IgD-negative memory B cell (primary cell): ENCODE results near the gene ST14. TPM values are rescaled to one million over a fixed set of nuclear protein-coding genes. Genes with fewer than 3 reads are reported as not detected.
"Not testable (repeated sequence)": the region's sequence is repeated elsewhere in the genome, so short reads cannot be mapped to it uniquely, and the experiment has no call there.

Experiments
- H3K27ac Mint-ChIP-seq, 3 donors: one replicate each; pipeline ENCODE4 v1.8.0; 2020 to 2022; ENCODE audit warnings: mild to moderate bottlenecking in 3 of 3, mixed read lengths in 3 of 3, moderate library complexity in 1 of 3
- H3K27me3 Mint-ChIP-seq: one replicate; pipeline ENCODE4 v1.8.0; 2021; ENCODE audit warnings: mixed read lengths
- H3K36me3 Mint-ChIP-seq: one replicate; pipeline ENCODE4 v1.8.0; 2020; ENCODE audit warnings: mild to moderate bottlenecking, mixed read lengths
- H3K4me1 Mint-ChIP-seq, 3 donors: one replicate each; pipeline ENCODE4 v1.8.0; 2020 to 2022; ENCODE audit warnings: mixed read lengths in 3 of 3, mild to moderate bottlenecking in 1 of 3
- H3K4me3 Mint-ChIP-seq, 4 donors: one replicate each; pipeline ENCODE4 v1.8.0; 2020 to 2022; ENCODE audit warnings: mild to moderate bottlenecking in 4 of 4, mixed read lengths in 4 of 4, moderate library complexity in 3 of 4
- H3K9me3 Mint-ChIP-seq, 3 donors: one replicate each; pipeline ENCODE4 v1.8.0; 2020 to 2021; ENCODE audit warnings: mixed read lengths in 3 of 3, mild to moderate bottlenecking in 1 of 3
- polyA plus RNA-seq: library from polyadenylated mRNA; unstranded; fragments of 300-500 nt; fragmentation: Illumina TruSeq; gene quantifications from one replicate; pipeline ENCODE4 v1.2.3, GENCODE V29; 2021

The ST14 gene
- polyA plus RNA-seq, 1 donor from 2014 or later: 94.1 TPM

DNA sequence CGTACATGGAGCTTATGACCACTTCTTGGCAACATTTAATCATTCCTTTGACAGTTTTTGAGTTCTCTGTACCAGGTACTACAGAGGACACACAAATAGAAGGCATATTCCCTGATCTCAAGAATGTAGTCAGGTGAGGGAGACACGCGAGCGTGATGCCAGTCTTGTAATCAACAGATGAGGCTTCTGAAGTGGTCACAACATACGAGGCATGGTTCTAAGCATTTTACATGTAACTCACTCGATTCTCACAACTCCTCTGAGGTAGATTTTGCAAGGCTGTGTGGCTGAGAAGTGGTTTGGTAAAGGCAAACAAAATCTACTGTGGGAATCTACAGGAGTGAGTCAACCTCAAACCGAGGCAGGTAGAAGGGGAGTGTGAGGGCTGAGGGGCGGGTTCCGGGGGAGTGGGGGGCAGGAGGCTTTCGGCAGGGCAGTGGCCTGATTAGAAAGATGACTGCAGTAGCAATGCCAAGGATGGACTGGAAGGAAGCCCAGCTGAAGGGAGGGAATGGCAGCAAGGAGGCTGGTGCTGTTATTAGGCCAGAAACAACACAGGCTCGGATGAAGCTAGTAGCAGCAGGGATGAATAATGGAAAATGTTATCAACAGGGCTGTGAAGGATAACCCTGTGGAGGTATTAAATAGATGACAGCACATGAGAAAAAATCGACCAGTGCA, 63.8 kb downstream of the ST14 start:
- Mint-ChIP-seq H3K4me3 (no peak overlapping the region), H3K27ac (peak overlapping the region in 1 of 3 donors; percentile 73), H3K4me1 (peaks cover 4 to 5% (median 5%) of the 10 kb centered on the region in 3 donors), H3K27me3 (no peaks in the 10 kb centered on the region), H3K9me3 (no peaks in the 10 kb centered on the region), H3K36me3 (no peaks in the 10 kb centered on the region)

- Mint-ChIP-seq H3K4me1 (peaks cover 4 to 9% (median 5%) of the 10 kb centered on the region in 3 donors), H3K9me3 (no peaks in the 10 kb centered on the region), H3K4me3 (peak overlapping the region in 1 of 4 donors; percentile 65), H3K27me3 (no peaks in the 10 kb centered on the region), H3K36me3 (peaks cover 3% of the 10 kb centered on the region), H3K27ac (no peak overlapping the region)
Measured at GRCh38 chr11:130227373-130227772, 67.8 kb downstream of the ST14 start.

DNA sequence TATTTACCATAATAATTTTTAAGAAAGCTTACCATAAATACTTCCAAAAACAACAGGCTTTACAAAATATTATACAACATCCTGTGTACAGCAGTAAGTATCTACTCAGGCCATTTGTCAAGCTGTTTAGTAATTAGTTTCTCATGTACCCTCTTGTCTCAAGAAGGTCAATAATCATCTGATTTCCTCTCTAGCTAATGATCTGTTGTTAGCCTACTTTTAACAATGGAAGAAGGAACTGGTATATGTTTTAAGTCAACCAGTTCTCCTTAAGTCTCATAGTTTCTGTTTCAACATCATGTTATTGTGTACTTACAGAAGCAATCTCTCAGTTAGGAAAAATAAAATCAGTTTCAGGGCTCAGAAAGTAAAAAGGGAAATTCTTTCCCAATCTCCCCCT, 73.9 kb downstream of the ST14 start:
- not testable (repeated sequence) for H3K27ac Mint-ChIP-seq, H3K27me3 Mint-ChIP-seq, H3K9me3 Mint-ChIP-seq, H3K4me3 Mint-ChIP-seq, H3K36me3 Mint-ChIP-seq
- H3K4me1 Mint-ChIP-seq: peaks cover 4 to 14% (median 7%) of the 10 kb centered on the region in 3 donors

- H3K27ac Mint-ChIP-seq: peak overlapping the region in 1 of 3 donors; percentile 10
- H3K4me3 Mint-ChIP-seq, H3K9me3 Mint-ChIP-seq, H3K36me3 Mint-ChIP-seq, H3K27me3 Mint-ChIP-seq: not testable (repeated sequence)
- H3K4me1 Mint-ChIP-seq: peaks cover 6 to 16% (median 7%) of the 10 kb centered on the region in 3 donors
Measured at GRCh38 chr11:130233888-130234287, 74.3 kb downstream of the ST14 start.

DNA sequence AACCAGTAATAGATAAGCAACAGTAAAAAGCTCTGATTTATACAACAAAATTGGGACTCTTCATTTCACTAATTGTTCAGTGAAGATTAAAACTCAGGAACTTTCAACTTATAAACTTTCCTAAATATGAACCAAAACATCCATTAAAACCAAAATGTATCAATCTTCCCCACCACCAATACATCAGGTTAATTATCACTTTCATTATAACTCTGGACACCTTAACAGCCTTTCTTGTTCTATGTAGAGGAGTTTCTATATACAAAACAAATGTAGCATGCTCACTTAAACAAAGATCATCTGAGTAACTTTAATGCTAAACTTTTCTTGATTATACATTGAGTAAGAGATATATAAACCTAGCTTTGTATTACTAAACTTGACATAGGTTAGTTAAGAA, 74.7 kb downstream of the ST14 start:
- Mint-ChIP-seq H3K36me3 (peaks cover 6% of the 10 kb centered on the region), H3K27me3 (no peaks in the 10 kb centered on the region), H3K4me3 (no peak overlapping the region), H3K4me1 (peaks cover 5 to 18% (median 5%) of the 10 kb centered on the region in 3 donors), H3K27ac (peak overlapping the region in 1 of 3 donors; percentile 10), H3K9me3 (no peaks in the 10 kb centered on the region)

DNA sequence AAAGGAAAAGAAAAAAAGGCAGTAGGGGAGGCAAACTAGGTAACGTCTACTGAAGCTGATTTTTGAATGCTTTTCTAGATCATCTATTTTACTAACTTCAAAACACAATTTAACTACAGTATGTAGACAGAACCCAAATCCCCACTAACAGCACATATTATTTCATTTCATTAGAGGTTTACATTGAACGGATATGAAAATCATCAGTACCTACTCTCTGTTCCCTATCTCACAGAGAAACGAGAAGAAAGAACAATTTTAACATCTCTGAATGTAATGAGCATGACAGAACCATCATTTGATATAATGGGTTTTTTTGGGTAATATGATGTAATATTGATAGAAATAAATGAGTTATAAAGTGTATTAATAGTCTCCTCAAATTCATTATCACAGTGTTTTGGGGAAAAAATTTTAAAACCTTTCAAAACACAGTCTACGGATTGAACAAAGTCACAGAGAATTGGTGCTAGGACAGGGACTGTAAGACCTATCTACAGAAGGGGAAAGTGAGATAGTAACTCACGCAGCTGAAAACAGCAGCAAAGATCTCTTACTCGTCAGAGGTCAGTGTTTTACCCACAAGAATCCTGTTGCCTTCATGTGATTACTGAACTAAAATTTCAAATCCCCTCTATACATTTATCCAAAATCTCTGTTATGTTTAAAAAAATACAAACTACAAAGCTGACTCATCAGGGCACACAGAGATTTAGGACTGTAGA, 77.9 kb downstream of the ST14 start:
- H3K9me3 Mint-ChIP-seq: no peaks in the 10 kb centered on the region
- H3K36me3 Mint-ChIP-seq: peaks cover 9% of the 10 kb centered on the region
- H3K27me3 Mint-ChIP-seq: no peaks in the 10 kb centered on the region
- H3K4me3 Mint-ChIP-seq: peak overlapping the region in 3 of 4 donors; percentile 48 to 62 (median 49)
- H3K27ac Mint-ChIP-seq: peak overlapping the region in 1 of 3 donors; percentile 70
- H3K4me1 Mint-ChIP-seq: peaks cover 5 to 18% (median 6%) of the 10 kb centered on the region in 3 donors

- Mint-ChIP-seq H3K9me3 (no peaks in the 10 kb centered on the region), H3K27me3 (no peaks in the 10 kb centered on the region), H3K27ac (no peak overlapping the region), H3K4me1 (peaks cover 3 to 33% (median 14%) of the 10 kb centered on the region in 3 donors), H3K36me3 (peaks cover 6% of the 10 kb centered on the region), H3K4me3 (no peak overlapping the region)
Measured at GRCh38 chr11:130241713-130242112, 82.1 kb downstream of the ST14 start.

DNA sequence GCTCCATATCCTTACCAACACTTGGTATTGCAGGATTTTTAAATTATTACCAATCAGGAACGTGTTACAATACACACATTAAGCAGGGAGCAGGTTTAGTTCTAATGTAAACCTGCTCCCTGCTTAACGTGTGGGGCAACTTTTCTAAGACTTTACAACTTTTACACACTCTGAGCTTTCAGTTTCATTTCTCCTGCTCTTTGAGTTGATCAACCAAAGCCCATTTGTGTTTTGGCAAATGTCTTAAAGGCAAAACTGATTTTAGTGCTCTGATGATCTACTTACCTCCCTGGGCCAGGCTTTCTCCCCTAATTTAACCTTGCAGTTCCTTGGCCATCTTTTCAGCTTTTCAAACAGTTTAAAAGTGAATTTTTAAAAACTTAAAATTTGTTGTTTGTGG, 84.2 kb downstream of the ST14 start:
- Mint-ChIP-seq H3K4me1 (peaks cover 3 to 27% (median 15%) of the 10 kb centered on the region in 3 donors), H3K36me3 (peaks cover 6% of the 10 kb centered on the region), H3K9me3 (no peaks in the 10 kb centered on the region), H3K27ac (peak overlapping the region in 1 of 3 donors; percentile 16), H3K4me3 (no peak overlapping the region), H3K27me3 (no peaks in the 10 kb centered on the region)

- H3K4me1 Mint-ChIP-seq: peaks cover 3 to 24% (median 18%) of the 10 kb centered on the region in 3 donors
Measured at GRCh38 chr11:130244848-130245247, 85.3 kb downstream of the ST14 start.

GRCh38 chr11:130245375-130245774, 85.8 kb downstream of the ST14 start:
- not testable (repeated sequence) for H3K4me3 Mint-ChIP-seq, H3K36me3 Mint-ChIP-seq, H3K27ac Mint-ChIP-seq, H3K9me3 Mint-ChIP-seq, H3K27me3 Mint-ChIP-seq
- H3K4me1 Mint-ChIP-seq: peaks cover 3 to 24% (median 18%) of the 10 kb centered on the region in 3 donors

More at GRCh38 chr11:130244848-130245247, 85.3 kb downstream of the ST14 start:
- H3K36me3 Mint-ChIP-seq: no peaks in the 10 kb centered on the region
- no peaks in the 10 kb centered on the region for H3K27me3 Mint-ChIP-seq
- H3K27ac Mint-ChIP-seq: no peak overlapping the region
- peak overlapping the region in 1 of 4 donors; percentile 45 for H3K4me3 Mint-ChIP-seq
- H3K9me3 Mint-ChIP-seq: no peaks in the 10 kb centered on the region

- Mint-ChIP-seq H3K4me1 (peaks cover 3 to 24% (median 22%) of the 10 kb centered on the region in 3 donors), H3K9me3 (peaks cover 0 to 5% (median 2%) of the 10 kb centered on the region in 3 donors), H3K27me3 (no peaks in the 10 kb centered on the region), H3K36me3 (peaks cover 5% of the 10 kb centered on the region), H3K27ac (no peak overlapping the region), H3K4me3 (no peak overlapping the region)
Measured at GRCh38 chr11:130246270-130246669, 86.7 kb downstream of the ST14 start.

DNA sequence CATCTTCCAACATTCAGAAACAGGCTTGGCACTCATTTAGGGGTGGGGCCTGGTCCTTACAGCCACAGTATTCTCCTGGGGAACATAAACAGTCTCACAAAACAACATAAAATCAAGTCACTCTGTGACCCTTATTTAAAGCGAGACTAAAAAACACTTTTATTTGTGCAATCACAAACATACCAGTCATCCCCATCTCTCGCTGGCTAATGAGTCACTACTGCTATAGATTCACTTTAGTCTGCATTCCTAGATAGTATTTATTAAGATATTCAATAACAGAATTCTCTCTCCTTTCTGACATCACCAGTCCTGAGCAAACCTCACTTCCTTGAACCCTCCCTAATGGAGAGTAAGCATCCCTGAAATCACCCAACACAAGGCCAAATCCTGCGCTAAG, 87.2 kb downstream of the ST14 start:
- Mint-ChIP-seq H3K27ac (no peak overlapping the region), H3K4me1 (peaks cover 3 to 26% (median 26%) of the 10 kb centered on the region in 3 donors), H3K36me3 (peaks cover 5% of the 10 kb centered on the region), H3K9me3 (peaks cover 0 to 6% (median 3%) of the 10 kb centered on the region in 3 donors), H3K4me3 (no peak overlapping the region), H3K27me3 (no peaks in the 10 kb centered on the region)

DNA sequence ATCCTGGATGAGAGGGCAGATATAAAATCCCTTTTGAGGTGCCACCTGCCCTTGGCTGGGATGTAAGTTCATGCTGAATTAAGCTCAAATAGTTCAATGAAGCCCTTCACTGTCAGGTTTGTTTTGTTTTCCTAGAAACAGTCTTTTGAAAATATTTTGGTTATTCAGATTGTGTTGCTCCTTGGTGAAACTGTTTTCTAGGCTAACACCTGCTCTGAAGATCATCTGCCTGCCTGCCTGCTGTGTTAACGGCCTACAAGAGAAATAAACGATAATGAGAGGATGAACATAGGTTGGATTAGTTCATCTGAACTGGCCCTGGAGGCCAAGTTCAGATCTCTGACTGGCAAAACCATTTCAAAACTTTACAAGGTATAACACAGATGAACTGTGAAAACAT, 87.7 kb downstream of the ST14 start:
- Mint-ChIP-seq H3K36me3 (peaks cover 7% of the 10 kb centered on the region), H3K27me3 (no peaks in the 10 kb centered on the region), H3K27ac (no peak overlapping the region), H3K9me3 (peaks cover under 1 to 6% (median 3%) of the 10 kb centered on the region in 3 donors), H3K4me3 (no peak overlapping the region), H3K4me1 (peaks cover 2 to 32% (median 27%) of the 10 kb centered on the region in 3 donors)

DNA sequence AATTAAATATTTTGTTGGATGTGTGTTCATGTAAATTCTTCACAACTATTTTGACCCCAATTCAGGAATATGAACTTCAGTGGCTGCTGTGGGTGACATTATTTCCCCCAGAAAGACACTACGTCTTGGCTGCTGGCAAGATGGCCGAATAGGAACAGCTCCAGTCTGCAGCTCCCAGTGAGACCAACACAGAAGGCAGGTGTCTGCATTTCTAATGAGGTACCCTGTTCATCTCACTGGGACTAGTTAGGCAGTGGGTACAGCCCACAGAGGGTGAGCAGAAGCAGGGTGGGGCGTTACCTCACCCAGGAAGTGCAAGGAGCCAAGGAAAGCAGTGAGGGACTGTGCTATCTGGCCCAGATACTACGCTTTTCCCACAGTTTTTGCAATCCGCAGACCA, 89.8 kb downstream of the ST14 start:
- peaks cover 9% of the 10 kb centered on the region for H3K36me3 Mint-ChIP-seq
- H3K9me3 Mint-ChIP-seq: peaks cover 1 to 6% (median 3%) of the 10 kb centered on the region in 3 donors
- H3K4me3 Mint-ChIP-seq: no peak overlapping the region
- peaks cover 11 to 31% (median 25%) of the 10 kb centered on the region in 3 donors for H3K4me1 Mint-ChIP-seq
- H3K27ac Mint-ChIP-seq: no peak overlapping the region
- H3K27me3 Mint-ChIP-seq: no peaks in the 10 kb centered on the region

- H3K9me3 Mint-ChIP-seq, H3K27ac Mint-ChIP-seq, H3K36me3 Mint-ChIP-seq, H3K27me3 Mint-ChIP-seq, H3K4me3 Mint-ChIP-seq: not testable (repeated sequence)
- peaks cover 11 to 29% (median 23%) of the 10 kb centered on the region in 3 donors for H3K4me1 Mint-ChIP-seq
Measured at GRCh38 chr11:130249929-130250328, 90.3 kb downstream of the ST14 start.
